WTC11 (cell line): ENCODE data around the gene OPN1LW. TPM values are rescaled to one million over a fixed set of nuclear protein-coding genes. Genes with fewer than 3 reads are reported as not detected.

Source experiments
- ATAC-seq: fragments of 200-7000 bp; cut with Tn5 transposase; 2 replicates; pipeline ENCODE4 v1.10.0; 2021; ENCODE audit warnings: mild to moderate bottlenecking, moderate library complexity
- CTCF ChIA-PET: fragments of 300-600 bp; sonication (Branson Sonifier 250); formaldehyde crosslinking; loops from one replicate; lab custom pipeline; 2021; ENCODE audit warnings: antibody characterized with exemption; lab: Charles Lee
- POLR2A ChIA-PET: fragments of 350-600 bp; sonication (Branson Sonifier 250); formaldehyde crosslinking; loops from one replicate; lab custom pipeline; 2021; ENCODE audit warnings: antibody characterized with exemption; lab: Charles Lee
- DNase-seq: peaks from one replicate; pipeline ENCODE4 v3.0.0; 2021; ENCODE audit warnings: low spot score
- H3K27ac Mint-ChIP-seq: 2 replicates; pipeline ENCODE4 v1.8.0; 2021; ENCODE audit warnings: mixed read lengths
- H3K27me3 Mint-ChIP-seq: 2 replicates; pipeline ENCODE4 v1.8.0; 2021; ENCODE audit warnings: low read depth, mild to moderate bottlenecking, moderate library complexity, mixed read lengths
- H3K36me3 Mint-ChIP-seq: 2 replicates; pipeline ENCODE4 v1.8.0; 2021; ENCODE audit warnings: mixed read lengths
- H3K4me1 Mint-ChIP-seq: 2 replicates; pipeline ENCODE4 v1.8.0; 2022; ENCODE audit warnings: mixed read lengths
- H3K4me3 Mint-ChIP-seq: 2 replicates; pipeline ENCODE4 v1.8.0; 2021; ENCODE audit warnings: mild to moderate bottlenecking, moderate library complexity, mixed read lengths
- H3K9me3 Mint-ChIP-seq: 2 replicates; pipeline ENCODE4 v1.8.0; 2021; ENCODE audit warnings: mixed read lengths
- AFF4 ChIP-seq: sonication (generic); formaldehyde crosslinking; IDR thresholded peaks from 2 replicates; pipeline ENCODE4 v1.8.1; 2023; ENCODE audit warnings: mild to moderate bottlenecking, missing genetic modification reagents, borderline replicate concordance
- ARID4B ChIP-seq: sonication (generic); formaldehyde crosslinking; IDR thresholded peaks from 2 replicates; pipeline ENCODE4 v1.8.0; 2023; ENCODE audit warnings: missing genetic modification reagents, mild to moderate bottlenecking, borderline replicate concordance
- ATF3 ChIP-seq: sonication (generic); formaldehyde crosslinking; conservative IDR thresholded peaks from 2 replicates; pipeline ENCODE4 v1.8.1; 2022; ENCODE audit warnings: mild to moderate bottlenecking, missing genetic modification reagents
- ATF6 ChIP-seq: sonication (generic); formaldehyde crosslinking; IDR thresholded peaks from 2 replicates; pipeline ENCODE4 v1.8.1; 2023; ENCODE audit warnings: mild to moderate bottlenecking, missing genetic modification reagents
- JUN ChIP-seq: sonication (generic); formaldehyde crosslinking; IDR thresholded peaks from 2 replicates; pipeline ENCODE4 v1.8.0; 2023; ENCODE audit warnings: mild to moderate bottlenecking, missing genetic modification reagents
- MLX ChIP-seq: sonication (generic); formaldehyde crosslinking; IDR thresholded peaks from 2 replicates; pipeline ENCODE4 v1.8.1; 2023; ENCODE audit warnings: mild to moderate bottlenecking, missing genetic modification reagents, moderate library complexity
- MYBL2 ChIP-seq: sonication (generic); formaldehyde crosslinking; IDR thresholded peaks from 2 replicates; pipeline ENCODE4 v1.8.1; 2023; ENCODE audit warnings: mild to moderate bottlenecking, moderate library complexity, missing genetic modification reagents
- NR3C1 ChIP-seq: sonication (generic); formaldehyde crosslinking; conservative IDR thresholded peaks from 2 replicates; pipeline ENCODE4 v1.8.1; 2023; ENCODE audit warnings: low read depth, mild to moderate bottlenecking, missing genetic modification reagents
- RELA ChIP-seq: sonication (generic); formaldehyde crosslinking; IDR thresholded peaks from 2 replicates; pipeline ENCODE4 v1.8.1; 2022; ENCODE audit warnings: missing genetic modification reagents, mild to moderate bottlenecking, borderline replicate concordance
- TEAD1 ChIP-seq: sonication (generic); formaldehyde crosslinking; IDR thresholded peaks from 2 replicates; pipeline ENCODE4 v1.8.0; 2022; ENCODE audit warnings: mild to moderate bottlenecking, missing genetic modification reagents
- USF1 ChIP-seq: sonication (generic); formaldehyde crosslinking; IDR thresholded peaks from 2 replicates; pipeline ENCODE4 v1.8.0; 2022; ENCODE audit warnings: mild to moderate bottlenecking, missing genetic modification reagents
- ZNF138 ChIP-seq: sonication (generic); formaldehyde crosslinking; conservative IDR thresholded peaks from 2 replicates; pipeline ENCODE4 v1.8.1; 2022; ENCODE audit warnings: mild to moderate bottlenecking, moderate library complexity, missing genetic modification reagents
- ZNF317 ChIP-seq: sonication (generic); formaldehyde crosslinking; IDR thresholded peaks from 2 replicates; pipeline ENCODE4 v1.8.1; 2023; ENCODE audit warnings: low read depth, mild to moderate bottlenecking, moderate library complexity, missing genetic modification reagents, borderline replicate concordance
- ZNF532 ChIP-seq: fragments of 250-450 bp; sonication (Bioruptor Pico); IDR thresholded peaks from 2 replicates; pipeline ENCODE4 v1.9.0; 2021; ENCODE audit warnings: mild to moderate bottlenecking, borderline replicate concordance
- total RNA-seq: library from RNA; stranded (reverse); gene quantifications from 3 replicates; pipeline ENCODE4 v1.2.3, GENCODE V29; 2021

The OPN1LW gene
- total RNA-seq, 1 experiment from 2014 or later = not detected

GRCh38 chrX:154126101-154126500 is 17.9 kb upstream of the OPN1LW start:
- no peak for ATAC-seq
- H3K27ac Mint-ChIP-seq = no peak overlapping the region; the same call in 1 of the 2 replicates
- H3K27me3 Mint-ChIP-seq = no peaks in the 10 kb centered on the region
- no peak for TF ChIP-seq ATF3 (CRISPR knock-in tag)
- TF ChIP-seq ZNF532 (CRISPR knock-in tag) = no peak
- no peak for TF ChIP-seq RELA
- TF ChIP-seq NR3C1 (CRISPR knock-in tag) = no peak
- no peak for TF ChIP-seq ARID4B (CRISPR knock-in tag)
- TF ChIP-seq MLX (CRISPR knock-in tag) = no peak
- no peak for TF ChIP-seq JUN (CRISPR knock-in tag)
- no peak for TF ChIP-seq ATF6 (CRISPR knock-in tag)
- TF ChIP-seq AFF4 (CRISPR knock-in tag) = no peak
- TF ChIP-seq ZNF138 (CRISPR knock-in tag) = no peak
- TF ChIP-seq ZNF317 (CRISPR knock-in tag) = no peak
- no peak for TF ChIP-seq USF1 (CRISPR knock-in tag)
- no peak for TF ChIP-seq MYBL2 (CRISPR knock-in tag)
- no peak for TF ChIP-seq TEAD1 (CRISPR knock-in tag)
- TF ChIP-seq, all 79 proteins: peak for 0
- ChIA-PET POLR2A (no interaction called here), CTCF (interaction anchor here (1.0 to 1.3 kb wide), 2 partner anchors 11 to 182 kb away, joined by 3 read pairs; no protein-coding TSS in a partner anchor)
- H3K36me3 Mint-ChIP-seq = no peaks in the 10 kb centered on the region
- DNase-seq = no peak
- H3K9me3 Mint-ChIP-seq = no peaks in the 10 kb centered on the region
- H3K4me1 Mint-ChIP-seq = no peaks in the 10 kb centered on the region
- no peak overlapping the region for H3K4me3 Mint-ChIP-seq
